WTC11 (cell line): ENCODE results near the gene DPCD.

Experiments
- CBFB ChIP-seq: sonication (generic); formaldehyde crosslinking; IDR thresholded peaks from 2 replicates; pipeline ENCODE4 v1.8.1; 2022; ENCODE audit warnings: mild to moderate bottlenecking, low read depth, missing genetic modification reagents
- CREB1 ChIP-seq: sonication (generic); formaldehyde crosslinking; IDR thresholded peaks from 2 replicates; pipeline ENCODE4 v1.8.0; 2023; ENCODE audit warnings: mild to moderate bottlenecking, missing genetic modification reagents
- ELF4 ChIP-seq: sonication (generic); formaldehyde crosslinking; IDR thresholded peaks from 2 replicates; pipeline ENCODE4 v1.8.1; 2022; ENCODE audit warnings: low read depth, mild to moderate bottlenecking, moderate library complexity, missing genetic modification reagents
- TCF7 ChIP-seq: sonication (generic); formaldehyde crosslinking; IDR thresholded peaks from 2 replicates; pipeline ENCODE4 v1.8.0; 2022; ENCODE audit warnings: mild to moderate bottlenecking, low read depth, missing genetic modification reagents, moderate library complexity
- USF2 ChIP-seq: sonication (generic); formaldehyde crosslinking; IDR thresholded peaks from 2 replicates; pipeline ENCODE4 v1.8.1; 2023; ENCODE audit warnings: mild to moderate bottlenecking, missing genetic modification reagents, moderate library complexity
- ZBTB43 ChIP-seq: sonication (generic); formaldehyde crosslinking; IDR thresholded peaks from 2 replicates; pipeline ENCODE4 v1.8.1; 2023; ENCODE audit warnings: mild to moderate bottlenecking, missing genetic modification reagents
- TF ChIP-seq, protein P1 (sequence below): sonication (generic); formaldehyde crosslinking; IDR thresholded peaks from 2 replicates; pipeline ENCODE4 v1.8.1; 2023; ENCODE audit warnings: mild to moderate bottlenecking, missing genetic modification reagents, moderate library complexity
- TF ChIP-seq, protein P2 (sequence below): fragments of 200-600 bp; IDR thresholded peaks from 2 replicates; pipeline ENCODE4 v1.8.0; 2022; ENCODE audit warnings: antibody characterized with exemption
- TF ChIP-seq, protein P3 (sequence below): sonication (generic); formaldehyde crosslinking; conservative IDR thresholded peaks from 2 replicates; pipeline ENCODE4 v1.8.1; 2022; ENCODE audit warnings: mild to moderate bottlenecking, missing genetic modification reagents
- TF ChIP-seq, protein P4 (sequence below): sonication (generic); formaldehyde crosslinking; IDR thresholded peaks from 2 replicates; pipeline ENCODE4 v1.8.0; 2022; ENCODE audit warnings: mild to moderate bottlenecking, missing genetic modification reagents

GRCh38 chr10:101630633-101630920 is 42.5 kb downstream of the DPCD start:
- TF ChIP-seq, protein P1, sequence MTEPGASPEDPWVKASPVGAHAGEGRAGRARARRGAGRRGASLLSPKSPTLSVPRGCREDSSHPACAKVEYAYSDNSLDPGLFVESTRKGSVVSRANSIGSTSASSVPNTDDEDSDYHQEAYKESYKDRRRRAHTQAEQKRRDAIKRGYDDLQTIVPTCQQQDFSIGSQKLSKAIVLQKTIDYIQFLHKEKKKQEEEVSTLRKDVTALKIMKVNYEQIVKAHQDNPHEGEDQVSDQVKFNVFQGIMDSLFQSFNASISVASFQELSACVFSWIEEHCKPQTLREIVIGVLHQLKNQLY (CRISPR knock-in tag) = no peak
- TF ChIP-seq, protein P2, sequence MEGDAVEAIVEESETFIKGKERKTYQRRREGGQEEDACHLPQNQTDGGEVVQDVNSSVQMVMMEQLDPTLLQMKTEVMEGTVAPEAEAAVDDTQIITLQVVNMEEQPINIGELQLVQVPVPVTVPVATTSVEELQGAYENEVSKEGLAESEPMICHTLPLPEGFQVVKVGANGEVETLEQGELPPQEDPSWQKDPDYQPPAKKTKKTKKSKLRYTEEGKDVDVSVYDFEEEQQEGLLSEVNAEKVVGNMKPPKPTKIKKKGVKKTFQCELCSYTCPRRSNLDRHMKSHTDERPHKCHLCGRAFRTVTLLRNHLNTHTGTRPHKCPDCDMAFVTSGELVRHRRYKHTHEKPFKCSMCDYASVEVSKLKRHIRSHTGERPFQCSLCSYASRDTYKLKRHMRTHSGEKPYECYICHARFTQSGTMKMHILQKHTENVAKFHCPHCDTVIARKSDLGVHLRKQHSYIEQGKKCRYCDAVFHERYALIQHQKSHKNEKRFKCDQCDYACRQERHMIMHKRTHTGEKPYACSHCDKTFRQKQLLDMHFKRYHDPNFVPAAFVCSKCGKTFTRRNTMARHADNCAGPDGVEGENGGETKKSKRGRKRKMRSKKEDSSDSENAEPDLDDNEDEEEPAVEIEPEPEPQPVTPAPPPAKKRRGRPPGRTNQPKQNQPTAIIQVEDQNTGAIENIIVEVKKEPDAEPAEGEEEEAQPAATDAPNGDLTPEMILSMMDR = no peak
- TF ChIP-seq, protein P3, sequence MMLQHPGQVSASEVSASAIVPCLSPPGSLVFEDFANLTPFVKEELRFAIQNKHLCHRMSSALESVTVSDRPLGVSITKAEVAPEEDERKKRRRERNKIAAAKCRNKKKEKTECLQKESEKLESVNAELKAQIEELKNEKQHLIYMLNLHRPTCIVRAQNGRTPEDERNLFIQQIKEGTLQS = no peak
- no peak for TF ChIP-seq TCF7 (CRISPR knock-in tag)
- TF ChIP-seq CREB1 = no peak
- no peak for TF ChIP-seq ELF4 (CRISPR knock-in tag)
- TF ChIP-seq USF2 (CRISPR knock-in tag) = no peak
- no peak for TF ChIP-seq ZBTB43 (CRISPR knock-in tag)
- no peak for TF ChIP-seq CBFB (CRISPR knock-in tag)
- TF ChIP-seq, protein P4, sequence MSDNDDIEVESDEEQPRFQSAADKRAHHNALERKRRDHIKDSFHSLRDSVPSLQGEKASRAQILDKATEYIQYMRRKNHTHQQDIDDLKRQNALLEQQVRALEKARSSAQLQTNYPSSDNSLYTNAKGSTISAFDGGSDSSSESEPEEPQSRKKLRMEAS (CRISPR knock-in tag) = no peak
